B cell (primary cell): ENCODE results near the gene GBP7.

ENCODE experiments used
- EZH2 ChIP-seq: IDR thresholded peaks from 2 replicates; pipeline ENCODE4 v1.6.1; 2012; ENCODE audit warnings: borderline replicate concordance, low read depth, mild to moderate bottlenecking, moderate library complexity, low read length; ENCODE audit not compliant: insufficient read depth, poor library complexity, severe bottlenecking
- TF ChIP-seq, protein P1 (sequence below): fragments of 200-600 bp; IDR thresholded peaks from one replicate; pipeline ENCODE4 v1.8.0; 2022; ENCODE audit warnings: antibody characterized with exemption, mild to moderate bottlenecking

DNA sequence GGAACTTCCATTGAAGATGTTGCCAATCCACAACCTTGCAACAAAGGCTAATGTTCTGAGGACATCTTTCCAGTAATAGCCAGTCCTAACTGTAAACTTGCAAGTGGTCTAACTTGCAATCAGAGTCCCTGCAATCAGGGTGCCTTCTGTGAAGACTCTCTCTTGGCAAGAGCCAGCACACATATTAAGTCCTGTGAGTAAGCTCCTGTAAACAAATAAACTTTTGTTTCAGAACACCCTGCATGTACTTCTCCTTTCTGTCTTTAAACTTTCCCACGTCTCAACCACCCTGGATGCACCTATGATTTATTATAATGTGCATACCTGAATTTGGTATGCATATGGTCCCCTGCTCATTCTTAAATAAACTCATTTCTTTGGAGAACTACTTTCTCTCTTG is 9.1 kb downstream of the GBP7 start:
- TF ChIP-seq, protein P1, sequence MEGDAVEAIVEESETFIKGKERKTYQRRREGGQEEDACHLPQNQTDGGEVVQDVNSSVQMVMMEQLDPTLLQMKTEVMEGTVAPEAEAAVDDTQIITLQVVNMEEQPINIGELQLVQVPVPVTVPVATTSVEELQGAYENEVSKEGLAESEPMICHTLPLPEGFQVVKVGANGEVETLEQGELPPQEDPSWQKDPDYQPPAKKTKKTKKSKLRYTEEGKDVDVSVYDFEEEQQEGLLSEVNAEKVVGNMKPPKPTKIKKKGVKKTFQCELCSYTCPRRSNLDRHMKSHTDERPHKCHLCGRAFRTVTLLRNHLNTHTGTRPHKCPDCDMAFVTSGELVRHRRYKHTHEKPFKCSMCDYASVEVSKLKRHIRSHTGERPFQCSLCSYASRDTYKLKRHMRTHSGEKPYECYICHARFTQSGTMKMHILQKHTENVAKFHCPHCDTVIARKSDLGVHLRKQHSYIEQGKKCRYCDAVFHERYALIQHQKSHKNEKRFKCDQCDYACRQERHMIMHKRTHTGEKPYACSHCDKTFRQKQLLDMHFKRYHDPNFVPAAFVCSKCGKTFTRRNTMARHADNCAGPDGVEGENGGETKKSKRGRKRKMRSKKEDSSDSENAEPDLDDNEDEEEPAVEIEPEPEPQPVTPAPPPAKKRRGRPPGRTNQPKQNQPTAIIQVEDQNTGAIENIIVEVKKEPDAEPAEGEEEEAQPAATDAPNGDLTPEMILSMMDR: no peak
- TF ChIP-seq EZH2: no peak
